Activated CD4-positive, alpha-beta T cell treated with anti-CD3 and anti-CD28 coated beads, Interleukin-2, amount 50 U/mL, for 16 hours (primary cell): ENCODE results near the gene COL23A1.

Experiments used
- DNase-seq: peaks from one replicate; pipeline ENCODE4 v3.0.0-alpha.2; 2020

Gene COL23A1

GRCh38 chr5:178590141-178590923 is at the start of gene COL23A1:
Gene COL23A1 (minus strand): TSS chr5:178590393.
- DNase-seq = peak; percentile 13

GRCh38 chr5:178637356-178638074 is 47.3 kb upstream of the COL23A1 start:
- DNase-seq = no peak

- DNase-seq = no peak
These were observed 42.1 kb upstream of the COL23A1 start for GRCh38 chr5:178632285-178632684.

GRCh38 chr5:178630951-178631350 is 40.8 kb upstream of the COL23A1 start:
- DNase-seq = no peak

- no peak for DNase-seq
These were observed 40.3 kb upstream of the COL23A1 start for GRCh38 chr5:178630475-178630930.

GRCh38 chr5:178627259-178627598 is 37.0 kb upstream of the COL23A1 start:
- DNase-seq = no peak

GRCh38 chr5:178626484-178627258 is 36.5 kb upstream of the COL23A1 start, which contains the start of gene CLK4:
Gene CLK4 (minus strand): TSS chr5:178627050. CDS start chr5:178623416, 3,634 bp downstream.
- DNase-seq = peak; percentile 96

- DNase-seq = peak; percentile 23
These were observed 35.7 kb upstream of the COL23A1 start for GRCh38 chr5:178625679-178626483.

GRCh38 chr5:178624631-178625546 is 34.7 kb upstream of the COL23A1 start:
- DNase-seq = no peak

GRCh38 chr5:178622679-178623247 is 32.6 kb upstream of the COL23A1 start:
- no peak for DNase-seq

GRCh38 chr5:178619390-178619789 is 29.2 kb upstream of the COL23A1 start:
- no peak for DNase-seq

GRCh38 chr5:178612299-178612698 is 22.1 kb upstream of the COL23A1 start:
- no peak for DNase-seq

GRCh38 chr5:178606269-178606668 is 16.1 kb upstream of the COL23A1 start:
- no peak for DNase-seq

GRCh38 chr5:178605788-178606187 is 15.6 kb upstream of the COL23A1 start:
- DNase-seq = no peak

GRCh38 chr5:178602752-178603151 is 12.6 kb upstream of the COL23A1 start:
- no peak for DNase-seq

- DNase-seq = no peak
These were observed 5.6 kb upstream of the COL23A1 start for GRCh38 chr5:178595750-178596149.

- no peak for DNase-seq
These were observed 5.0 kb upstream of the COL23A1 start for GRCh38 chr5:178595150-178595549.

- DNase-seq = no peak
These were observed 781 bp upstream of the COL23A1 start for GRCh38 chr5:178590924-178591423.

GRCh38 chr5:178589180-178590140 is 733 bp downstream of the COL23A1 start:
- DNase-seq = no peak

GRCh38 chr5:178588769-178589168 is 1.4 kb downstream of the COL23A1 start:
- DNase-seq = no peak
